Sigmoid colon (tissue), 3 donors: ENCODE data around the gene LST1.

ENCODE experiments used
- POLR2A ChIP-seq, 2 donors: fragments of 450-650 bp; IDR thresholded peaks; one replicate each; pipeline ENCODE4 v1.6.1; 2016; ENCODE audit warnings: antibody characterized with exemption in 2 of 2, mild to moderate bottlenecking in 2 of 2, moderate library complexity in 2 of 2
- TF ChIP-seq, protein P1 (sequence below), 4 experiments: fragments of 450-650 bp in 3 of 4; fragments of 200-600 bp in 1 of 4; IDR thresholded peaks; one replicate each; pipeline ENCODE4 v1.5.1; 2016 to 2019; ENCODE audit warnings: antibody characterized with exemption in 4 of 4, mild to moderate bottlenecking in 3 of 4, moderate library complexity in 2 of 4

DNA sequence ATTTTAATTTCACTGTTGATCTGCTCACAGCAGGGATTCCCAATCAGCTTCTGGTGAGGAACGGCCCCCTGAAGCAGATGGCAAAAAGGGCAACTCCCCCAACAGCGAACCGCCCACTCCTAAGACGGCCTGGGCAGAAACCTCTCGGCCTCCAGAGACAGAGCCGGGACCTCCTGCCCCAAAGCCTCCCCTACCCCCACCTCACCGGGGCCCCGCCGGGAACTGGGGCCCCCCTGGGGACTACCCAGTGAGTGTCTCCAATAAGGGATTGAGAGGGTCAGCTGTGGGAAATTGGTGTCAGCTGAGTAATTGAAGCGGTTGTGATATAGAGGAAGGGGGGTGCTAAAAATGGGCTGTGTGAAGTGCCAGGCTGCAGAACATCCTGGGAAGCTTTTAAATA, 40.9 kb downstream of the LST1 start:
- no peak for TF ChIP-seq POLR2A (IDR thresholded peaks at IDR 0.05)
- TF ChIP-seq, protein P1, sequence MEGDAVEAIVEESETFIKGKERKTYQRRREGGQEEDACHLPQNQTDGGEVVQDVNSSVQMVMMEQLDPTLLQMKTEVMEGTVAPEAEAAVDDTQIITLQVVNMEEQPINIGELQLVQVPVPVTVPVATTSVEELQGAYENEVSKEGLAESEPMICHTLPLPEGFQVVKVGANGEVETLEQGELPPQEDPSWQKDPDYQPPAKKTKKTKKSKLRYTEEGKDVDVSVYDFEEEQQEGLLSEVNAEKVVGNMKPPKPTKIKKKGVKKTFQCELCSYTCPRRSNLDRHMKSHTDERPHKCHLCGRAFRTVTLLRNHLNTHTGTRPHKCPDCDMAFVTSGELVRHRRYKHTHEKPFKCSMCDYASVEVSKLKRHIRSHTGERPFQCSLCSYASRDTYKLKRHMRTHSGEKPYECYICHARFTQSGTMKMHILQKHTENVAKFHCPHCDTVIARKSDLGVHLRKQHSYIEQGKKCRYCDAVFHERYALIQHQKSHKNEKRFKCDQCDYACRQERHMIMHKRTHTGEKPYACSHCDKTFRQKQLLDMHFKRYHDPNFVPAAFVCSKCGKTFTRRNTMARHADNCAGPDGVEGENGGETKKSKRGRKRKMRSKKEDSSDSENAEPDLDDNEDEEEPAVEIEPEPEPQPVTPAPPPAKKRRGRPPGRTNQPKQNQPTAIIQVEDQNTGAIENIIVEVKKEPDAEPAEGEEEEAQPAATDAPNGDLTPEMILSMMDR (IDR thresholded peaks at IDR 0.05) = no peak
